ES-I3 (cell line): ENCODE measurements around the gene SMIM29.
A peak's percentile ranks its signal among the peaks of the same experiment; 100 is the strongest.

Experiments used
- H3K36me3 ChIP-seq: 2 replicates; pipeline ENCODE4 v1.6.1; 2013; ENCODE audit warnings: mild to moderate bottlenecking, low read length, control low read depth, moderate library complexity; ENCODE audit not compliant: insufficient read depth
- H3K4me1 ChIP-seq: 2 replicates; pipeline ENCODE4 v1.6.1; 2013; ENCODE audit warnings: mild to moderate bottlenecking, control low read depth, low read length; ENCODE audit not compliant: insufficient read depth
- H3K9ac ChIP-seq: 2 replicates; pipeline ENCODE4 v1.6.1; 2013; ENCODE audit warnings: low read depth, mild to moderate bottlenecking, low read length, moderate library complexity
- H3K9me3 ChIP-seq: 2 replicates; pipeline ENCODE4 v1.6.1; 2013; ENCODE audit warnings: mild to moderate bottlenecking, low read length, moderate library complexity; ENCODE audit not compliant: control insufficient read depth, insufficient read depth

The SMIM29 gene

GRCh38 chr6:34229877-34230276, 18.9 kb downstream of the SMIM29 start:
- Histone ChIP-seq H3K4me1 (peaks cover 52% of the 10 kb centered on the region), H3K9ac (no peak overlapping the region), H3K36me3 (no peaks in the 10 kb centered on the region), H3K9me3 (no peaks in the 10 kb centered on the region)

DNA sequence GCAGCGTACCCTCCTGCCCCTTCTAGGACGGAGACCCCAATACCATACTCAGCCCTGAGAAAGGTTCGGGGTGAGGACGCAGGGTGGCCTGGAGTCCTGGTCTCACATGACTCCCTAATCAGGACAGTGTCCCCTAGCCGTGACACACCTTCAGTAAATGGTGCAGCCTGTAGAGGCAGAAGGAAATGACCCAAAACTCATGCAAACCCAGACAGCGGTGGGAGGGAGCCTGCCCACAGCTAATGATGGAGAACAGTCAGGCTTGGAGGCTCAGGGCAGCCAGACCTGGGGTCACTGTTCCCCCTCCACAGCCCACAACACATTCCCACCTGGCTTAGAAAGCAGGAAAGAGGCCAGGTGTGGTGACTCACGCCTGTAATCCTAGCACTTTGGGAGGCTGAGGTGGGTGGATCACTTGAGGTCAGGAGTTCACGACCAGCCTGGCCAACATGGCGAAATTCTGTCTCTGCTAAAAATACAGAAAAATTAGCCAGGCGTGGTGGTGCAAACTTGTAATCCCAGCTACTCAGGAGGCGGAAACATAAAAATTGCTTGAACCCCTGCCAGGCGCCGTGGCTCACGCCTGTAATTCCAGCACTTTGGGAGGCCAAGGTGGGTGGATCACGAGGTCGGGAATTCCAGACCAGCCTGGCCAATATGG, 20.9 kb downstream of the SMIM29 start:
- peaks cover 38% of the 10 kb centered on the region for H3K4me1 ChIP-seq
- H3K36me3 ChIP-seq = no peaks in the 10 kb centered on the region
- H3K9me3 ChIP-seq = no peaks in the 10 kb centered on the region
- no peak overlapping the region for H3K9ac ChIP-seq

- Histone ChIP-seq H3K9ac (peak overlapping the region; percentile 35), H3K4me1 (peaks cover 37% of the 10 kb centered on the region), H3K9me3 (no peaks in the 10 kb centered on the region), H3K36me3 (no peaks in the 10 kb centered on the region)
These were observed 21.8 kb downstream of the SMIM29 start for GRCh38 chr6:34226731-34227586.

DNA sequence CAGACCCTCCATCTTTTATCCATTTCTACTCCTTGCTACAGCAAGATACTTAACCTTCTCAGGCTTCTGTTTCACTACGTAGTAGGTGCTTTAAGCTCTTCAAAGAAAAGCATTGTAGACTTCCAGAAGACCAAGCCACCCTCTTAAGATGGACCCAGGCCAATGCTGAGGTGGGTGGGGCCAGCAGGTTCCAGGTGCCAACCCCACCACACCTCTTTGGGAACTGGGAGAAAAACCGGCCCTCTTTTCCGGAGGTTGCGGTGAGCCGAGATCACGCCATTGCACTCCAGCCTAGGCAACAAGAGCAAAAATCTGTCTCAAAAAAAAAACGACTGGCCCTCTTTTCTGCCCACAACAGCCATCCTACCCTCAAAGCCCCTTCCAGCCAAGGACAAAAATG, 22.7 kb downstream of the SMIM29 start:
- Histone ChIP-seq H3K9me3 (no peaks in the 10 kb centered on the region), H3K4me1 (peaks cover 37% of the 10 kb centered on the region), H3K9ac (no peak overlapping the region), H3K36me3 (no peaks in the 10 kb centered on the region)

DNA sequence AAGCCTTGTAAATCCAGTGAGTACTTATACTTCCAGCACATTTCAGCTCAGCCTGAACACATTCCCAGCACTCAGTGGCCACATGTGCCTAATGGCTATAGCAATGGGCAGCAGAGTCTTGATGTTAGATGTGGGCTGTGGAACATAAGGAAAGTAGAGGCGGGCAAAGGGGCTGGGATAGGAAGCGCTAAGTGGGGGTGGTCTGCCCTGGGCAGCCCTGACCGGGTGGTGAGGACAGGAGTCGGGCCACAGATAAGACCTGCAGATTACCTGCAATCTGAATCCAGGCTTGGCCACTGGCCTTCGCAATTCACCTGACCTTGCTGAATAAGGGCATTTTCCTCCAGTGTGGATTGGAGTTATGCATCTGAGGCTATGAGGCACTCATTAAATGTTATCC, 23.3 kb downstream of the SMIM29 start:
- peaks cover 37% of the 10 kb centered on the region for H3K4me1 ChIP-seq
- no peaks in the 10 kb centered on the region for H3K36me3 ChIP-seq
- H3K9me3 ChIP-seq = no peaks in the 10 kb centered on the region
- H3K9ac ChIP-seq = no peak overlapping the region

DNA sequence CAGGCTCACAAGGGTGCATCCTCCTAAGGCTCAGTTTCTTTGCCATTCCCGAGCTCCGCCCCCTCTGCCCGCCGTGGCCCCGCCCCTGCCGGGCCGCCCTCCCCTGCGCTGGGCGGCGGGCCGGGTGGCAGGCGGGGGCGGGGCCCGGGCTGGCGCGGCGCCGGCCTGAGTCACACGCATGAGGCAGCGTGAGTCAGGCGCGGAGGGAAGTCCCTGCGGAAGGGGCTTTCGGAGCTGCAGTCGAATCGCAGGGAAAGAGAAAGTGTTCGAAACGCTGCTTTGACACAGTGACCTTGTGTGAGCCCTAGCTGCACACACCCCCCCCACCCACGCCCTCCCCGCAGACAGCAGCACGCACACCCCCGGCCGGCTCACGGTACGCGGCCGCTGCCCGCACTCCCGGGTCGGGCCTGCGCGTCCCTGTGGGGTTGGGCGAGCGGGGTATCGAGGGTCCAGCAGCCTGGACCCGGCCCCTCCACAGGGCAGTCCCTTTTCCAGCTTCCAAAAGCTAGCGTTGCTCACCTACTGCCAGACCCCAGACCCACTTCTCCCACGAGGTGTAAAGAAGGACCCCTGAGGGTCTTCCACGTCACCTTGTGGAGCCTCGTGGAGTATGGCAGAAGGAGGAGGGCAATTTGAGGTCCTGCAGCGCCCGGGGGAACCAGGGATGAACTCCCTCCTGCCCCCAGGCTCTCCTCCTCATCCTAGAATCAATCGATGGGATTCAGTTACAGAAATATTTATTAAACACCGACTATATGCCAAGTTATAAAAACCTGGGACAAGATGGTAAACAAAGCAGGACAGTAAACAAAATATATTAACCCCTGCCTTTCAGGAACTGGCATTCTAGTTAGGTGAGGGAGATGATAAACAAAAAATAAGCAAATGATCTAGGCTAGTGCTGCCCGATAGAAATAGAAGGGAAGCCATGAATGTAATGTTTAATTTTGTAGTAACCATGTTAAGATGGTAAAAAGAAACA, 24.6 kb downstream of the SMIM29 start:
- H3K9me3 ChIP-seq = no peaks in the 10 kb centered on the region
- H3K4me1 ChIP-seq = peaks cover 34% of the 10 kb centered on the region
- H3K36me3 ChIP-seq = no peaks in the 10 kb centered on the region

DNA sequence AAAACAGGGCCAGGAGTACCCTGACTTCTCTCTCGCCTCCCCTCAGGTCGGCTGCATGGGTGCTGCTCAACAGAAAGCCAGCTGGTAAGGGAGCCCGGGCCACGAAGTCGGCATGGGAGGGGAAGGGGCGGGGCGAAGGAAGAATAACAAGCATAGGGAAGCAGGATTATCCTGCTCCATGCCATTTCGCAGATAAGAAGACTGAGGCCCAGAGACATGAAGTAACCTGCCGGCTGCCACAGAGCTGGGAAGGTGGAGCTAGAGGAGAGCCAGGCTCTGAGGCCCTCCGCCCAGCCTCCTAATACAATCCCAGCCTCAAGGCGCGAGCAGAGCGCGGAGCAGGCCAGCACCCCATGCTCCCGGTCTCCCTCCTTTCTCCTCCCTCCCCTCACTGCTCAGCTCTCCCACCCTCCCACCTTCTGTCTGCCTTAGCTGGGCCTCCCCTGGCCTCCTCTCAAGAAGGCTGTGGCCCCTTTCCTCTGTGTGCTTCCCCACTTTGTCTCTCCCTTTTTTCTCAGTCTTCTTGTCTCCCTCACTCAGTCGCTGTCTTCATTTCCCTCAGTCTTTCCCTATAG, 25.3 kb downstream of the SMIM29 start:
- Histone ChIP-seq H3K9ac (peak overlapping the region; percentile 46), H3K9me3 (no peaks in the 10 kb centered on the region), H3K36me3 (no peaks in the 10 kb centered on the region), H3K4me1 (peaks cover 30% of the 10 kb centered on the region)

More for the DNA sequence above, 24.6 kb downstream of the SMIM29 start:
- peak overlapping the region; percentile 62 for H3K9ac ChIP-seq

- Histone ChIP-seq H3K4me1 (peaks cover 6% of the 10 kb centered on the region), H3K36me3 (no peaks in the 10 kb centered on the region), H3K9me3 (no peaks in the 10 kb centered on the region), H3K9ac (no peak overlapping the region)
These were observed 30.1 kb downstream of the SMIM29 start for GRCh38 chr6:34218691-34219090.

GRCh38 chr6:34213772-34214171, 35.0 kb downstream of the SMIM29 start:
- H3K9ac ChIP-seq = no peak overlapping the region
- no peaks in the 10 kb centered on the region for H3K4me1 ChIP-seq
- H3K9me3 ChIP-seq = no peaks in the 10 kb centered on the region
- no peaks in the 10 kb centered on the region for H3K36me3 ChIP-seq

DNA sequence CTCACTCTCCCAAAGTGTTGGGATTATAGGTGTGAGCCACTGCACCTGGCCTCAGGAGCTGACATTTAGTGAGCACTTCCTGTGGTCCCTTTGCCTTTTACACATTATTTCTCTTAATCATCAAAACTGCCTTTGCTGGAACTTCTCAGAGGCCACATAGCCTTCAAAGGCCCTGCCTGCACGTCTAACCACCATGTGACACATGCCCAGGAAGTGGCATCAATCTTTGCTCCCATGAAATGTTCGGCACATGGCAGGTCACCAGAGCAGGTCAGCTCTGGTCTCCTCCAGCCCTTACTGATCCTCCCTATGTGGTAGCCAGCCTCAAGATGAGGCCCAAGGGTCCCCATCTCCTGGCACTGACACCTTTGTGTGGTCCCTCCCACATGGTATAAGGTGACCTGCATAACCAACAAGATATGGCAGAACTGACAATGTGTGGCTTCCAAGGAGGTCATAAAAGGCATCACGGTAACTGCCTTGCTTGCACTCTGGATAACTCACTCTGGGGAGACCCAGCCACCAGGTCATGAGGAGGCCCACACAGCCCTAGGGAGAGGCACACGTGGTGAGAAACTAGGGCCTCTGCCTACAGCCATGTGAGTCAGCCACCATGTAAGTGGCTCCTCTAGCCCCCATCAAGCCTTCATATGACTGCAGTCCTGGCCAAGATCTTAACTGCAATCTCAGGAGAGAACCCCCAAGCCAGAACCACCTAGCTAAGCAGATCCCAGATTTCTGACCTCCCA, 40.9 kb downstream of the SMIM29 start:
- Histone ChIP-seq H3K36me3 (no peaks in the 10 kb centered on the region), H3K4me1 (peaks cover 21% of the 10 kb centered on the region), H3K9ac (no peak overlapping the region), H3K9me3 (no peaks in the 10 kb centered on the region)

- H3K4me1 ChIP-seq = peaks cover 21% of the 10 kb centered on the region
- H3K9me3 ChIP-seq = no peaks in the 10 kb centered on the region
- no peak overlapping the region for H3K9ac ChIP-seq
- no peaks in the 10 kb centered on the region for H3K36me3 ChIP-seq
These were observed 42.1 kb downstream of the SMIM29 start for GRCh38 chr6:34206726-34207125.

DNA sequence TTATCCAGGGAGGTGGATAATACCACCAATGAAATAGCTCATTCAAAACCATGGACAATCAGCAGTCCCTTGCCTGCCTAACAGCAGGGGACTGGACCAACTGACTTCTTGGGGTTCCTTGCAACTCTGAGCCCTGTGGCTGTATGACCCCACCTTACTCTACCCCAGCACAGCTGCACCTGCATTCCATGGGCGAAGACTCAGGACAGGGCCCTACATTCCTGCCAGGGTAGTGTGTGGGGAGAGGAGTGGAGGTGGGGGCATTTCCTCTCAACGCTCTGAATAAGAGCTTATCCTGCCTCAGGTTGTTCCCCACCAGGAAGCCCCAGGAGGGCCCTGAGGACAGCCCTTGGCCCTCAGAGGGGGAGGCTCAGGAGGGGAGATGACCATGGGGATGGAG, 42.9 kb downstream of the SMIM29 start:
- H3K4me1 ChIP-seq = peaks cover 21% of the 10 kb centered on the region
- H3K9ac ChIP-seq = no peak overlapping the region
- H3K9me3 ChIP-seq = no peaks in the 10 kb centered on the region
- no peaks in the 10 kb centered on the region for H3K36me3 ChIP-seq

GRCh38 chr6:34205466-34205865, 43.3 kb downstream of the SMIM29 start:
- no peaks in the 10 kb centered on the region for H3K9me3 ChIP-seq

More at GRCh38 chr6:34205466-34205865, 43.3 kb downstream of the SMIM29 start:
- no peak overlapping the region for H3K9ac ChIP-seq
- peaks cover 26% of the 10 kb centered on the region for H3K4me1 ChIP-seq
- H3K36me3 ChIP-seq = no peaks in the 10 kb centered on the region
